ENCODE results near the gene NKIRAS2. TPM values are rescaled to one million over a fixed set of nuclear protein-coding genes. Genes with fewer than 3 reads are reported as not detected.

The NKIRAS2 gene
- total RNA-seq, 2 donors from 2014 or later, result 48.0 to 51.2 TPM

GRCh38 chr17:42058063-42058462 lies 38.2 kb downstream of the NKIRAS2 start:
- H3K27ac ChIP-seq (ENCODE audit: low read depth, low read length), result no peak overlapping the region
- no peaks in the 10 kb centered on the region for H3K36me3 Mint-ChIP-seq (ENCODE audit: low read depth)
- H3K27me3 ChIP-seq (ENCODE audit: control insufficient read depth, insufficient read depth, low read length, poor library complexity, severe bottlenecking), result no peaks in the 10 kb centered on the region
- H3K9me3 ChIP-seq (ENCODE audit: control insufficient read depth, low read length), result no peaks in the 10 kb centered on the region
- no peak for TF ChIP-seq CTCF (conservative IDR thresholded peaks at IDR 0.05)
- peaks cover 8% of the 10 kb centered on the region for H3K27me3 Mint-ChIP-seq (ENCODE audit: insufficient read depth)
- peaks cover 28% of the 10 kb centered on the region for H3K4me1 Mint-ChIP-seq
- peaks cover 7% of the 10 kb centered on the region for H3K4me1 ChIP-seq (ENCODE audit: control insufficient read depth, insufficient read depth, low read length)
- H3K9me3 Mint-ChIP-seq, result no peaks in the 10 kb centered on the region
- H3K4me3 Mint-ChIP-seq, result no peak overlapping the region
- no peak for DNase-seq
- H3K36me3 ChIP-seq (ENCODE audit: control insufficient read depth, insufficient read depth, low read length), result no peaks in the 10 kb centered on the region
- H3K4me3 ChIP-seq (ENCODE audit: low read length), result no peak overlapping the region
- H3K27ac Mint-ChIP-seq, result no peak overlapping the region
- WGBS, 2 experiments (ENCODE audit: insufficient coverage in 1 of 2, insufficient read length in 1 of 2), result 89 to 90% methylated on average over 7 of the region's 7 CpGs
- H3K9ac ChIP-seq (ENCODE audit: extremely low read depth, low read length, poor library complexity, severe bottlenecking), result no peak overlapping the region

- no peaks in the 10 kb centered on the region for H3K9me3 Mint-ChIP-seq
- H3K36me3 ChIP-seq (ENCODE audit: control insufficient read depth, insufficient read depth, low read length), result no peaks in the 10 kb centered on the region
- DNase-seq, result no peak
- H3K4me1 ChIP-seq (ENCODE audit: control insufficient read depth, insufficient read depth, low read length), result peaks cover 10% of the 10 kb centered on the region
- H3K9me3 ChIP-seq (ENCODE audit: control insufficient read depth, low read length), result no peaks in the 10 kb centered on the region
- 90 to 98% methylated on average over 2 to 4 of the region's 4 CpGs for WGBS, 2 experiments (ENCODE audit: insufficient coverage in 1 of 2, insufficient read length in 1 of 2)
- peaks cover 26% of the 10 kb centered on the region for H3K4me1 Mint-ChIP-seq
- H3K4me3 ChIP-seq (ENCODE audit: low read length), result no peak overlapping the region
- no peak overlapping the region for H3K27ac Mint-ChIP-seq
- H3K27ac ChIP-seq (ENCODE audit: low read depth, low read length), result no peak overlapping the region
- no peak for TF ChIP-seq CTCF (conservative IDR thresholded peaks at IDR 0.05)
- H3K9ac ChIP-seq (ENCODE audit: extremely low read depth, low read length, poor library complexity, severe bottlenecking), result no peak overlapping the region
- H3K27me3 ChIP-seq (ENCODE audit: control insufficient read depth, insufficient read depth, low read length, poor library complexity, severe bottlenecking), result no peaks in the 10 kb centered on the region
- H3K4me3 Mint-ChIP-seq, result no peak overlapping the region
- no peaks in the 10 kb centered on the region for H3K36me3 Mint-ChIP-seq (ENCODE audit: low read depth)
- H3K27me3 Mint-ChIP-seq (ENCODE audit: insufficient read depth), result peaks cover 5% of the 10 kb centered on the region
Observed at GRCh38 chr17:42059815-42060214, 39.9 kb downstream of the NKIRAS2 start.

- WGBS, 2 experiments (ENCODE audit: insufficient coverage in 1 of 2, insufficient read length in 1 of 2), result 93 to 94% methylated on average over 3 to 4 of the region's 4 CpGs
- H3K36me3 Mint-ChIP-seq (ENCODE audit: low read depth), result no peaks in the 10 kb centered on the region
- no peak overlapping the region for H3K4me3 Mint-ChIP-seq
- no peak for DNase-seq
- TF ChIP-seq CTCF (conservative IDR thresholded peaks at IDR 0.05), result no peak
- no peaks in the 10 kb centered on the region for H3K36me3 ChIP-seq (ENCODE audit: control insufficient read depth, insufficient read depth, low read length)
- no peaks in the 10 kb centered on the region for H3K9me3 ChIP-seq (ENCODE audit: control insufficient read depth, low read length)
- peaks cover 5% of the 10 kb centered on the region for H3K27me3 Mint-ChIP-seq (ENCODE audit: insufficient read depth)
- H3K9me3 Mint-ChIP-seq, result no peaks in the 10 kb centered on the region
- H3K4me3 ChIP-seq (ENCODE audit: low read length), result no peak overlapping the region
- H3K27me3 ChIP-seq (ENCODE audit: control insufficient read depth, insufficient read depth, low read length, poor library complexity, severe bottlenecking), result no peaks in the 10 kb centered on the region
- H3K27ac ChIP-seq (ENCODE audit: low read depth, low read length), result no peak overlapping the region
- no peak overlapping the region for H3K27ac Mint-ChIP-seq
- no peak overlapping the region for H3K9ac ChIP-seq (ENCODE audit: extremely low read depth, low read length, poor library complexity, severe bottlenecking)
- peaks cover 7% of the 10 kb centered on the region for H3K4me1 ChIP-seq (ENCODE audit: control insufficient read depth, insufficient read depth, low read length)
- H3K4me1 Mint-ChIP-seq, result peaks cover 21% of the 10 kb centered on the region
Observed at GRCh38 chr17:42060231-42060630, 40.3 kb downstream of the NKIRAS2 start.

All from endodermal cell (in vitro differentiated cells).